HCT116 (cell line): ENCODE data around the gene SLC12A7. TPM values are rescaled to one million over a fixed set of nuclear protein-coding genes. Genes with fewer than 3 reads are reported as not detected.

Experiments used
- ATAC-seq: fragments of 200-7000 bp; cut with Tn5 transposase; 2 replicates; pipeline ENCODE4 v1.9.1; 2020; ENCODE audit warnings: mild to moderate bottlenecking, moderate library complexity
- BruUV-seq: library from RNA; stranded (reverse); fragments of 400-500 nt; replicated peaks from 2 replicates; lab custom pipeline; 2021; lab: Mats Ljungman, UMichigan
- CTCF ChIA-PET: fragments of 300-600 bp; sonication (Branson Sonifier 250); formaldehyde crosslinking; loops from one replicate; lab custom pipeline; 2021; ENCODE audit warnings: antibody characterized with exemption; lab: Charles Lee
- POLR2A ChIA-PET: fragments of 300-600, 350-600 bp; sonication (Branson Sonifier 250); formaldehyde crosslinking; loops from one replicate; lab custom pipeline; 2021; ENCODE audit warnings: antibody characterized with exemption; lab: Charles Lee
- RAD21 ChIA-PET, 2 experiments: fragments of 300-600 bp; sonication (Branson Sonifier 250); formaldehyde crosslinking; loops; one replicate each; lab custom pipeline; 2023; ENCODE audit warnings: low total read pairs in 2 of 2; ENCODE audit not compliant: uncharacterized antibody in 2 of 2, unreplicated experiment in 2 of 2, low non-redundant PET in 1 of 2; lab: Charles Lee
- DNase-seq: peaks from one replicate; pipeline ENCODE4 v3.0.0-alpha.2; 2010; ENCODE audit warnings: low read depth, low spot score
- H2AFZ ChIP-seq: fragments of 200-600 bp; shearing (Covaris generic), sonication (generic); 2 replicates; pipeline ENCODE4 v1.6.1; 2017; ENCODE audit warnings: low read depth, mixed run types, mixed read lengths, antibody characterized with exemption, low read length; ENCODE audit not compliant: poor library complexity, severe bottlenecking
- H3K27ac ChIP-seq: 2 replicates; pipeline ENCODE4 v1.5.1; 2012; ENCODE audit warnings: low read depth, low read length
- H3K27me3 ChIP-seq: fragments of 200-600 bp; sonication (generic); 2 replicates; pipeline ENCODE4 v1.6.1; 2016; ENCODE audit warnings: mixed run types, low read length, mixed read lengths; ENCODE audit not compliant: insufficient read depth
- H3K36me3 ChIP-seq, 2 experiments: fragments of 200-500 bp in 1 of 2; fragments of 200-600 bp in 1 of 2; sonication (Bioruptor generic) in 1 of 2; sonication (generic) in 1 of 2; 2 replicates each; pipeline versions ENCODE4 v1.5.1 to v1.6.1; 2014 to 2016; ENCODE audit warnings: low read length in 2 of 2, inconsistent platforms in 1 of 2, mixed read lengths in 1 of 2, mixed run types in 1 of 2; ENCODE audit not compliant: insufficient read depth in 2 of 2, control insufficient read depth in 1 of 2
- H3K4me1 ChIP-seq, 2 experiments: fragments of 200-600 bp in 1 of 2; sonication (generic) in 1 of 2; 2 replicates each; pipeline versions ENCODE4 v1.5.1 to v1.6.1; 2012 to 2017; ENCODE audit warnings: low read length in 2 of 2, inconsistent platforms in 1 of 2, mild to moderate bottlenecking in 1 of 2, mixed read lengths in 1 of 2, mixed run types in 1 of 2, moderate library complexity in 1 of 2; ENCODE audit not compliant: insufficient read depth in 2 of 2, control insufficient read depth in 1 of 2
- H3K4me2 ChIP-seq: fragments of 200-600 bp; sonication (generic); 2 replicates; pipeline ENCODE4 v1.6.1; 2017; ENCODE audit warnings: mixed run types, low read length, mixed read lengths
- H3K4me3 ChIP-seq, 2 experiments: fragments of 200-600 bp in 1 of 2; sonication (generic) in 1 of 2; replicated peaks in 1 of 2; 2 replicates each; pipeline ENCODE4 v1.5.1; 2011 to 2016; ENCODE audit warnings: low read length in 2 of 2, control low read depth in 1 of 2, low read depth in 1 of 2, mild to moderate bottlenecking in 1 of 2, mixed read lengths in 1 of 2, mixed run types in 1 of 2
- H3K79me2 ChIP-seq: fragments of 200-600 bp; sonication (generic); 2 replicates; pipeline ENCODE4 v1.6.1; 2017; ENCODE audit warnings: mild to moderate bottlenecking, mixed run types, low read length, moderate library complexity, mixed read lengths; ENCODE audit not compliant: insufficient read depth
- H3K9ac ChIP-seq: fragments of 200-600 bp; sonication (generic); 2 replicates; pipeline ENCODE4 v1.6.1; 2016; ENCODE audit warnings: low read length, mixed read lengths
- H3K9me2 ChIP-seq: fragments of 200-600 bp; sonication (generic), shearing (Covaris generic); 2 replicates; pipeline ENCODE4 v1.6.1; 2017; ENCODE audit warnings: mixed run types, mild to moderate bottlenecking, moderate library complexity; ENCODE audit not compliant: insufficient read depth
- H3K9me3 ChIP-seq, 2 experiments: fragments of 200-500 bp in 1 of 2; fragments of 200-600 bp in 1 of 2; sonication (Bioruptor generic) in 1 of 2; sonication (generic) in 1 of 2; 2 replicates each; pipeline ENCODE4 v1.6.1; 2014 to 2017; ENCODE audit warnings: low read length in 2 of 2, mixed read lengths in 2 of 2, inconsistent platforms in 1 of 2, low read depth in 1 of 2, mild to moderate bottlenecking in 1 of 2, mixed run types in 1 of 2, moderate library complexity in 1 of 2; ENCODE audit not compliant: control insufficient read depth in 1 of 2, insufficient read depth in 1 of 2
- H4K20me1 ChIP-seq: fragments of 200-600 bp; sonication (generic), shearing (Covaris generic); 2 replicates; pipeline ENCODE4 v1.6.1; 2017; ENCODE audit warnings: mixed run types, mild to moderate bottlenecking, moderate library complexity; ENCODE audit not compliant: insufficient read depth
- CBX3 ChIP-seq: IDR thresholded peaks from 2 replicates; pipeline ENCODE4 v1.6.1; 2012; ENCODE audit warnings: low read depth
- ELF1 ChIP-seq: IDR thresholded peaks from 2 replicates; pipeline ENCODE4 v1.6.1; 2012; ENCODE audit warnings: low read depth, borderline replicate concordance
- EZH2 ChIP-seq: fragments of 200-600 bp; sonication (generic); IDR thresholded peaks from 2 replicates; pipeline ENCODE4 v1.6.1; 2017; ENCODE audit warnings: antibody characterized with exemption, mixed run types
- EZH2phosphoT487 ChIP-seq: fragments of 200-600 bp; IDR thresholded peaks from 2 replicates; pipeline ENCODE4 v1.6.1; 2018; ENCODE audit warnings: antibody characterized with exemption, borderline replicate concordance
- FOSL1 ChIP-seq: IDR thresholded peaks from 2 replicates; pipeline ENCODE4 v1.6.1; 2012; ENCODE audit warnings: low read depth
- JUND ChIP-seq: IDR thresholded peaks from 2 replicates; pipeline ENCODE4 v1.6.1; 2012
- POLR2A ChIP-seq: IDR thresholded peaks from 2 replicates; pipeline ENCODE4 v1.7.0; 2011; ENCODE audit warnings: borderline replicate concordance; ENCODE audit not compliant: insufficient read depth, insufficient read length; ENCODE audit errors: extremely low read depth
- POLR2AphosphoS5 ChIP-seq: IDR thresholded peaks from 2 replicates; pipeline ENCODE4 v1.6.1; 2011; ENCODE audit warnings: mild to moderate bottlenecking, low read depth, low read length, moderate library complexity
- RAD21 ChIP-seq: IDR thresholded peaks from 2 replicates; pipeline ENCODE4 v1.6.1; 2012; ENCODE audit warnings: low read depth, mild to moderate bottlenecking
- SP1 ChIP-seq: IDR thresholded peaks from 2 replicates; pipeline ENCODE4 v1.6.1; 2012; ENCODE audit warnings: low read depth
- TCF7L2 ChIP-seq: IDR thresholded peaks from 2 replicates; pipeline ENCODE4 v1.7.0; 2011; ENCODE audit warnings: borderline replicate concordance, inconsistent platforms; ENCODE audit not compliant: insufficient read depth, insufficient read length; ENCODE audit errors: extremely low read depth
- ZFX ChIP-seq: fragments of 450-650 bp; IDR thresholded peaks from 2 replicates; pipeline ENCODE4 v1.6.1; 2017
- ZNF274 ChIP-seq: fragments of 200-500 bp; sonication (Bioruptor generic); IDR thresholded peaks from 2 replicates; pipeline ENCODE4 v1.6.1; 2014; ENCODE audit warnings: mild to moderate bottlenecking, low read depth, low read length, inconsistent platforms
- intact Hi-C: fragments of 100-400 bp; cut with micrococcal nuclease; formaldehyde crosslinking; loops from 2 replicates; pipeline ENCODE4 v1.10.0; 2022
- total RNA-seq: library from RNA; stranded (reverse); gene quantifications from one replicate; pipeline ENCODE4 v1.2.1, GENCODE V29; 2021; ENCODE audit not compliant: unreplicated experiment
- TF ChIP-seq, protein P1 (sequence below): IDR thresholded peaks from 2 replicates; pipeline ENCODE4 v1.6.1; 2012
- TF ChIP-seq, protein P2 (sequence below): IDR thresholded peaks from 2 replicates; pipeline ENCODE4 v1.6.1; 2011; ENCODE audit warnings: mild to moderate bottlenecking, low read length, moderate library complexity; ENCODE audit not compliant: insufficient replicate concordance; ENCODE audit errors: extremely low read depth
- TF ChIP-seq, protein P3 (sequence below): IDR thresholded peaks from 2 replicates; pipeline ENCODE4 v1.6.1; 2012
- TF ChIP-seq, protein P4 (sequence below), 3 experiments: fragments of 200-600 bp in 1 of 3; sonication (generic) in 1 of 3; IDR thresholded peaks in 2 of 3; conservative IDR thresholded peaks in 1 of 3; 2 replicates each; pipeline ENCODE4 v1.5.1; 2012 to 2017; ENCODE audit warnings: low read depth in 2 of 3, low read length in 2 of 3, antibody characterized with exemption in 1 of 3, borderline replicate concordance in 1 of 3, control low read depth in 1 of 3, mild to moderate bottlenecking in 1 of 3, mixed read lengths in 1 of 3, mixed run types in 1 of 3, moderate library complexity in 1 of 3; ENCODE audit not compliant: insufficient read depth in 1 of 3

The SLC12A7 gene
- total RNA-seq, 1 experiment from 2014 or later: 29.6 TPM

DNA sequence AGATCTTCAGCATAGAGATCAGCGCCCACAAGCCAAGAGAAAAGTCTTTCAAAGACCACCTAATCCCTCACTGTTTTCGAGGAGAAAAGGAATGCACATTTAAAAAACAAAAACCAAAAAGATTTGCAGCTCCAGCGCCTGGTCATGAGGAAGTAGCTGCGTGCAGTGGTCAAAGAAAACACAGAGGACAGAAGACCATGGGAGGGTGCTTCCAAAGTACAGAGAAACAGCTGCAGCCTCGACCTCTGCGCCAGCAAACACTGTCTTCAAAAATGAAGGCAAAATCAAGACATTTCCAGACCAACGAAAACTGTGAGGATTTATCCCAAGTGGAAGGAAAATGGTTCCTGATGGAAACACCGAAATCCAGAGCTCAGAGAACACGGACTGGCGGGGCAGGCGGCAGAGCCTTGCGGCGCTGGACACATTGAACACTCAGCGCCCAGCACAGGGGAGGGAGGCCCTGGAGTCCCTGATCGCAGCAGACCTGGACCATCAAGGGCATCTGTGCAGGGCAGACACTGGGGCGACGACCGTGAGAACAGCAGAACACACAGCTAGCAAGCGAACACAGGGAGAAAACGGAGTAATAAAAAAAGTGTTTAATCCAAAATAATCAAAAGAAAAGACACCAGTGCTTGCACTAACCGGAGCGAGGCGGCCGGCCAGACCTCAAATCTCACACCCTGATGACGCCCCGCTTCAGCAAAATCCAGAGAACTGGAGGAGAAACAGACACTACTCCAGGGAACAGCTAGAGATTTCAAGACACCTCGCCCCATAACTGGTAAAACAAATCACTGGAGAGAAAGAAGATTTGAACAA lies 12.6 kb upstream of the SLC12A7 start:
- H4K20me1 ChIP-seq: no peaks in the 10 kb centered on the region
- no peaks in the 10 kb centered on the region for H3K79me2 ChIP-seq
- H3K9me3 ChIP-seq: no peaks in the 10 kb centered on the region
- no TSS peak for BruUV-seq
- no peak for ATAC-seq
- TF ChIP-seq, protein P1, sequence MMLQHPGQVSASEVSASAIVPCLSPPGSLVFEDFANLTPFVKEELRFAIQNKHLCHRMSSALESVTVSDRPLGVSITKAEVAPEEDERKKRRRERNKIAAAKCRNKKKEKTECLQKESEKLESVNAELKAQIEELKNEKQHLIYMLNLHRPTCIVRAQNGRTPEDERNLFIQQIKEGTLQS: no peak
- TF ChIP-seq, protein P2, sequence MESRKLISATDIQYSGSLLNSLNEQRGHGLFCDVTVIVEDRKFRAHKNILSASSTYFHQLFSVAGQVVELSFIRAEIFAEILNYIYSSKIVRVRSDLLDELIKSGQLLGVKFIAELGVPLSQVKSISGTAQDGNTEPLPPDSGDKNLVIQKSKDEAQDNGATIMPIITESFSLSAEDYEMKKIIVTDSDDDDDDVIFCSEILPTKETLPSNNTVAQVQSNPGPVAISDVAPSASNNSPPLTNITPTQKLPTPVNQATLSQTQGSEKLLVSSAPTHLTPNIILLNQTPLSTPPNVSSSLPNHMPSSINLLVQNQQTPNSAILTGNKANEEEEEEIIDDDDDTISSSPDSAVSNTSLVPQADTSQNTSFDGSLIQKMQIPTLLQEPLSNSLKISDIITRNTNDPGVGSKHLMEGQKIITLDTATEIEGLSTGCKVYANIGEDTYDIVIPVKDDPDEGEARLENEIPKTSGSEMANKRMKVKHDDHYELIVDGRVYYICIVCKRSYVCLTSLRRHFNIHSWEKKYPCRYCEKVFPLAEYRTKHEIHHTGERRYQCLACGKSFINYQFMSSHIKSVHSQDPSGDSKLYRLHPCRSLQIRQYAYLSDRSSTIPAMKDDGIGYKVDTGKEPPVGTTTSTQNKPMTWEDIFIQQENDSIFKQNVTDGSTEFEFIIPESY: no peak
- no peak for TF ChIP-seq RAD21
- TF ChIP-seq, protein P3, sequence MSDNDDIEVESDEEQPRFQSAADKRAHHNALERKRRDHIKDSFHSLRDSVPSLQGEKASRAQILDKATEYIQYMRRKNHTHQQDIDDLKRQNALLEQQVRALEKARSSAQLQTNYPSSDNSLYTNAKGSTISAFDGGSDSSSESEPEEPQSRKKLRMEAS: no peak
- TF ChIP-seq ELF1: no peak
- TF ChIP-seq ZFX: no peak
- no peak for TF ChIP-seq EZH2
- TF ChIP-seq TCF7L2: no peak
- TF ChIP-seq CBX3: no peak
- TF ChIP-seq POLR2AphosphoS5: no peak
- TF ChIP-seq SP1: no peak
- TF ChIP-seq EZH2phosphoT487: no peak
- TF ChIP-seq JUND: no peak
- no peak for TF ChIP-seq FOSL1
- no peak for TF ChIP-seq ZNF274
- TF ChIP-seq POLR2A: no peak
- TF ChIP-seq, protein P4, sequence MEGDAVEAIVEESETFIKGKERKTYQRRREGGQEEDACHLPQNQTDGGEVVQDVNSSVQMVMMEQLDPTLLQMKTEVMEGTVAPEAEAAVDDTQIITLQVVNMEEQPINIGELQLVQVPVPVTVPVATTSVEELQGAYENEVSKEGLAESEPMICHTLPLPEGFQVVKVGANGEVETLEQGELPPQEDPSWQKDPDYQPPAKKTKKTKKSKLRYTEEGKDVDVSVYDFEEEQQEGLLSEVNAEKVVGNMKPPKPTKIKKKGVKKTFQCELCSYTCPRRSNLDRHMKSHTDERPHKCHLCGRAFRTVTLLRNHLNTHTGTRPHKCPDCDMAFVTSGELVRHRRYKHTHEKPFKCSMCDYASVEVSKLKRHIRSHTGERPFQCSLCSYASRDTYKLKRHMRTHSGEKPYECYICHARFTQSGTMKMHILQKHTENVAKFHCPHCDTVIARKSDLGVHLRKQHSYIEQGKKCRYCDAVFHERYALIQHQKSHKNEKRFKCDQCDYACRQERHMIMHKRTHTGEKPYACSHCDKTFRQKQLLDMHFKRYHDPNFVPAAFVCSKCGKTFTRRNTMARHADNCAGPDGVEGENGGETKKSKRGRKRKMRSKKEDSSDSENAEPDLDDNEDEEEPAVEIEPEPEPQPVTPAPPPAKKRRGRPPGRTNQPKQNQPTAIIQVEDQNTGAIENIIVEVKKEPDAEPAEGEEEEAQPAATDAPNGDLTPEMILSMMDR (IDR thresholded peaks at IDR 0.05 in 2 of 3, conservative IDR thresholded peaks at IDR 0.05 in 1 of 3; ENCODE audit: borderline replicate concordance in 1 of 3, insufficient read depth in 1 of 3, low read depth in 2 of 3, low read length in 2 of 3): no peak
- TF ChIP-seq, all 23 proteins: peak for 0
- Histone ChIP-seq H3K4me3 (no peak overlapping the region), H3K27me3 (no peaks in the 10 kb centered on the region), H3K9ac (no peak overlapping the region), H3K4me1 (no peaks in the 10 kb centered on the region), H3K4me2 (no peak overlapping the region), H3K9me2 (no peaks in the 10 kb centered on the region), H2AFZ (no peak overlapping the region), H3K36me3 (no peaks in the 10 kb centered on the region), H3K27ac (no peak overlapping the region)
- POLR2A ChIA-PET: no interaction called here
- RAD21 ChIA-PET: no interaction called here
- no peak for DNase-seq
- intact Hi-C loops: no loop called here
- CTCF ChIA-PET: interaction anchor here (1.2 kb wide), 1 partner anchor 16 kb away, joined by 3 read pairs; no protein-coding TSS in a partner anchor
